Measurements from ENCODE around the gene FOXK2.
"Not testable (repeated sequence)": the region's sequence is repeated elsewhere in the genome, so short reads cannot be mapped to it uniquely, and the experiment has no call there.

Gene FOXK2

DNA sequence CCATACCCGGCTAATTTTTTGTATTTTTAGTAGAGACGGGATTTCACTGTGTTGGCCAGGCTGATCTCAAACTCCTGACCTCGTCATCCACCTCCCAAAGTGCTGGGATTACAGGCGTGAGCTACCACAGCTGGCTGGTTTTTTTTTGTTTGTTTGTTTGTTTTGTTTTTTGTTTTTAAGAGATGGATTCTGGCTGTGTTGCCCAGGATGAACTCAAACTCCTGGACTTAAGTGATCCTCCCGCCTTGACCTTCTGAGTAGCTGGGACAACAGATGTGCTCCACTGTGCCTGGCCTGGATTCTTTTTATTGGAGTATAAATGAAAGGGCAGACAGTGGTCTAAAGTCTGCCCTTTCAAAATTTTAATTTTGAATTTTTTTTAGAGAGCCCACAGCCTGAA, 44.7 kb downstream of the FOXK2 start:
- DNase-seq (ENCODE audit: low spot score): no peak

DNA sequence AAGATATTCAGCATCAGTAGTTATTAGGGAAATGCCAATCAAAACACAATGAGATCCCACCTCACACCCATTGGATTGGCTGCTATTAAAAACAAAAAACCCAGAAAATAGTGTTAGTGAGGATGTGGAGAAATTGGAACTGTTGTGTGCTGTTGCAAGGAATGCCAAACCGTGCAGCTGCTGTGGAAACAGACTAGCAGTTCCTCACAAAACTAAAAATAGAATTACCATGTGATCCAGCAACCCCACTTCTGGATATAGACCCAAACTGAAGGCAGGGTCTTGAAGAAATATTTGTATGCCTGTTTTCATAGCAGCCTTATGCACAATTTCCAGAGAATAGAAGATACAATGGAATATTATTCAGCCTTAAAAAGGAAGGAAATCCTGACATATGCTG, 46.0 kb downstream of the FOXK2 start:
- peak; percentile 50 for DNase-seq (ENCODE audit: low spot score)

- DNase-seq (ENCODE audit: low spot score): no peak
Observed at GRCh38 chr17:82566129-82566960, 46.8 kb downstream of the FOXK2 start.

DNA sequence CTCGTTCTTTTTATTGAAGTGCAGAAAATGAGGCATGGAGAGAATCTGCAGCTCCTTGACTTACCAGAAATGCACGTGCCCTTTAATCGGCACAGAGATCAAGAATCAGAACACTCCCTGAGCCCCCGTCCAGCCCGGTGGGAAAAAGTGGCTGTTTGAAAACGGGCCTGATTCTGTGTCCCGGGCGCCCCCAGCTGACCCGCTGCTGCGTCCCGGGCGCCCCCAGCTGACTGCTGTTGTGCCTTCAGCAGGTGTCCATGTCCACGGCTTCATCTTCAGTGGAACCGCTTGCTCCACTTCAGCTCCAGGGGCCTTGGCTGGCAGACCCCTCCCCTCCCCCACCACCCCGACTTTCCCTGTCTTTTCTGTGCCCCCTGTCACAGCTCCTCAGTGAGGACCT, 47.8 kb downstream of the FOXK2 start:
- DNase-seq (ENCODE audit: low spot score): no peak

- no peak for DNase-seq (ENCODE audit: low spot score)
Observed at GRCh38 chr17:82568997-82569393, 49.5 kb downstream of the FOXK2 start.

GRCh38 chr17:82569621-82570020, 50.1 kb downstream of the FOXK2 start:
- no peak for DNase-seq (ENCODE audit: low spot score)

GRCh38 chr17:82570277-82570676, 50.7 kb downstream of the FOXK2 start:
- DNase-seq (ENCODE audit: low spot score): no peak

DNA sequence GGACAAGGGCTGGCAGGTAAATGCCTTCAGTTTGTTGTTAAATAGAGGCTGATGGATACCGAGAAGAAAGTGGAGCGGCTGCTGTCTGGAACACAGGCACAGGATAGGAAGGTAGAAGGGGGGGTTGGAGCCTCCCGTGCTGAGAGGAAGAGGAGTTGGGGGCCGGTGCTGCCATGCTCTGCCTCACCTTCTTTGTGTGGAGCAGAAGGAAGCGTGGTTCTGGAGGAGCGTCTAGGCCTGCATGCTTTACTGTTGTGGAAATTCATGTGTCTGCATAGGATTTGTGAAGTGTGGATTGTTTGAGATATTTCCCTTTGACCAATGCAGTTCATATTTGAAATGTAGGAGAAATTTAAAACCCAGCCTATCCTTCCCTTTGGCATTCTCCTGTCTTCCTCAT, 52.3 kb downstream of the FOXK2 start:
- DNase-seq (ENCODE audit: low spot score): no peak

- DNase-seq (ENCODE audit: low spot score): no peak
Observed at GRCh38 chr17:82574041-82574440, 54.5 kb downstream of the FOXK2 start.

GRCh38 chr17:82575581-82576221, 56.2 kb downstream of the FOXK2 start:
- not testable (repeated sequence) for DNase-seq (ENCODE audit: low spot score)

DNA sequence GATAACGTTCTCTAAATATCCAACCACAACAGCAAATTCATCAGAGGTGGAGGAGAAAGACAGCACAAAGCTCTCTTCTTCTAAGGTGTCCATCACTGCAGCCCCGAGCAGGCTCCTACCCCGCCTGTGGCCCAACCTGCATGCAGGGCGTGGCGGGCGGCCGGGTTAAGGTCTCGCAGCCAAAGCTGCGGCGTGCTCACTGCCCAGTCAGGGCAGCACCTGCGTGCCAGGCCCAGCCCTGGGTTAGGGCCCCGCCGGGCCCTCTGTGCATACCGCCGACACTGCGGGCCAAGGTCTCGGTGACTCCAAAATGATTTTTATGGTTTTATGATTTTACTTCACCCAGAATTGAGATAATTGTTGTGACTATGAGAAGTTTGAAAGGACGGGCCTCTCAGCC, 57.8 kb downstream of the FOXK2 start:
- DNase-seq (ENCODE audit: low spot score): no peak

DNA sequence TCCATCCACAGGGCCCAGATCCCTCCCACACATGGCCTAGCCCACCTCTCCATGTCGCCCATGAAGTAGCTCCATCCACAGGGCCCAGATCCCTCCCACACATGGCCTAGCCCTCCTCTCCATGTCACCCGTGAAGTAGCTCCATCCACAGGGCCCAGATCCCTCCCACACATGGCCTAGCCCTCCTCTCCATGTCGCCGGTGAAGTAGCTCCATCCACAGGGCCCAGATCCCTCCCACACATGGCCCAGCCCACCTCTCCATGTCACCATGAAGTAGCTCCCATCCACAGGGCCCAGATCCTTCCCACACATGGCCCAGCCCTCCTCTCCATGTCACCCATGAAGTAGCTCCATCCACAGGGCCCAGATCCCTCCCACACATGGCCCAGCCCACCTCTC, 60.4 kb downstream of the FOXK2 start:
- DNase-seq (ENCODE audit: low spot score): not testable (repeated sequence)

DNA sequence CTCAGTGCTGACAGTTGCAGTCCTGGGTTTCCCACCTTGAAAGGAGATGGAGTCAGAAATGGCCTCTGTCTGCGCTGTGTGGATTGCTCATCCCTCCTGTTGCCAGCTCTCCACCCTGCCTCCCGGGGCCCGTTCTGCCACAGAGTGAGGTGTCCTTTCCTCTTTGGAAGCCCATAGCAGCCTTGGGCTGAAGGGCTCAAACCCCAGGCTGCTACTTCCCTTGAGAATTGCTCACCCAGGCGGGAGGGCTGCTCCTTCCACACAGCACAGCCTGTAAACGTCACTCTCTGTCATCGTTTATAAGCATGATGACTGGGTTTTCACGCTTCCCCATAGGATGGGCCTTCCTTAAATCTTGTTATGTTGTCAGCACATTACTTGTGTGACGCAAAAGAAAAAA, 62.7 kb downstream of the FOXK2 start:
- DNase-seq (ENCODE audit: low spot score): no peak

DNA sequence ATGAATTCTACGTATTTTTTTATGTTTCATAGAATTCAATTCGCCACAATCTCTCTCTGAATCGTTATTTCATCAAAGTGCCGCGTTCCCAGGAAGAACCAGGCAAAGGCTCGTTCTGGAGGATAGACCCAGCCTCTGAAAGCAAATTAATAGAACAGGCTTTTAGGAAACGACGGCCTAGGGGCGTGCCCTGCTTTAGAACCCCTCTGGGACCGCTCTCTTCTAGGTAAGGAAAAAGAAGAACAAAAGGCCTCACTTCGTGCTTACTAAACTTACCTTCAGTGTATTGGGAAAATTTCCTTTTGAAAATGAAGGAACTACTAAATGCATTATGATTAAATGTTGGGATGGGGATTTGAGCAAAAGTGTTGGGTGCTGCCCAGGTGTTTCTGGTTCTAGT, 63.2 kb downstream of the FOXK2 start:
- DNase-seq (ENCODE audit: low spot score): no peak

DNA sequence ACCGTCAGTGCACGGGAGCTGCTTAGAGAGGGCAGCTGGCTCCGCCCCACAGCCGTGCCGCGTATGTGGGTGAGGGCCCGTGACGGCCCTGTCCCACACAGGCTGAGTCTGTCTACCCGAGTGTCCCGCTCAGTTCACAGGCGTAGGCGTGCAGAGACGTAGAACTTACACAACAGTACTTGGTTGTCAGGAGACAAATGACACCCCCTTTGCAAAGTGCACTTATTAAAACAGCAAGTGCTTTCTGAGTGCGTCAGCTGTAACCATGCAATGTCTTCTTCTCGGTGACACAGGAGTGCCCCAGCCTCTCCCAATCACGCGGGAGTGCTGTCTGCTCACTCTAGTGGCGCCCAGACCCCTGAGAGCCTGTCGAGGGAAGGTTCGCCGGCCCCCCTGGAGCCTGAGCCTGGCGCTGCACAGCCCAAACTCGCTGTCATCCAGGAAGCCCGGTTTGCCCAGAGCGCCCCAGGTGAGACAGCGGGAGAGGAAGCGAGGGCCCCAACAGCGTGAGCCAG, 64.2 kb downstream of the FOXK2 start:
- DNase-seq (ENCODE audit: low spot score): no peak

DNA sequence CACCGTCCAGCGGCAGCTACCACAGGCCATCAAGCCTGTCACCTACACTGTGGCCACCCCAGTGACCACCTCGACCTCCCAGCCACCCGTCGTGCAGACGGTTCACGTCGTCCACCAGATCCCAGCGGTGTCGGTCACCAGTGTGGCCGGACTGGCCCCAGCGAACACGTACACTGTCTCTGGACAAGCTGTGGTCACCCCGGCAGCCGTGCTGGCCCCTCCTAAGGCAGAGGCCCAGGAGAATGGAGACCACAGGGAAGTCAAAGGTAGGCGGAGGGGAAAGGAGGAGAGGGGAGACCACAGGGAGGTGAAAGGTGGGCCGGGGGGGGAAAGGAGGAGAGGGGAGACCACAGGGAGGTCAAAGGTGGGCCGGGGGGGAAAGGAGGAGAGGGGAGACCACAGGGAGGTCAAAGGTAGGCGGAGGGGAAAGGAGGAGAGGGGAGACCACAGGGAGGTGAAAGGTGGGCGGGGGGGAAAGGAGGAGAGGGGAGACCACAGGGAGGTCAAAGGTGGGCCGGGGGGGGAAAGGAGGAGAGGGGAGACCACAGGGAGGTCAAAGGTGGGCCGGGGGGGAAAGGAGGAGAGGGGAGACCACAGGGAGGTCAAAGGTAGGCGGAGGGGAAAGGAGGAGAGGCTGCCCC, 66.5 kb downstream of the FOXK2 start:
- DNase-seq (ENCODE audit: low spot score): not testable (repeated sequence)

GRCh38 chr17:82586576-82587233, 67.2 kb downstream of the FOXK2 start:
- DNase-seq (ENCODE audit: low spot score): no peak

DNA sequence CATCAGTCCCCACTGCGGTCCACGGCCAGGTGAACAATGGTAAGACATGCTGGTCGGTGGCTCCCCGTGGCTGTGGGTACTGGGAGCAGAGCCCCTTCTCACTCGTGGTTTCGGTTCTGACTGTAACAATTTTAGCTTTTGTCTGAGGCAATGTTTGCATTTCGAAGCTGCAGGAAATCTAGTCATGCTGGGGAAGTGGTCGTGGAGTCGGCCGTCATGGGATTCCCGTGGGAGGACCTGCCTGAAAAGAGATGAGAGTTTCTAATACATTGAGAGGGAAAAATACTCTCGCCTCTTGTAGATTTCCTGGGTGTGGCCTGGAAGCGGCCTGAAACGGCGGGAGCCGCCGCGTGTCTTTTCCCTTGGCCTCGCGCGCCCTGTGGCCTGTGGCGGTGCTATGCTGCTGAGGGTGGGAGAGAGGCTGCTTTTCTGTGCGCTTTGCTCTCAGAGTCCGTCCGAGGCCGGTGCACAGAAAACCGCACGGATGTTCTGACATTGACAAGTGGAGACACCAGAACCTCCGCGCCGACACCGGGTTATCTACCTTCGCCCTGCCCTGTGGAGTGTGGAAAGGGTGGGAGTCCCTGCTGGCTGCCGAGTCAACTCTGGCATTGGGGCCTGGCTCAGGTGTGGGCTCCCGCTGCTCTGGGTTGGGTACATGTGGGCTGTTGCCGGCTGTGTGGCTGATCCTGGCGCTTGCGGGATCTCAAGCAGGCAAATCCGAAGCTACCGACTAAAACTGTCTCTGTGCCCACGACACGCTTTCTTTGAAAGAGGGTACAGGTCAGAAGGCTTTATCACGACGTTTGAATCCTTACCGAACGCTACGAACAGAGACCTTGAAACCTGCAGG, 67.9 kb downstream of the FOXK2 start:
- no peak for DNase-seq (ENCODE audit: low spot score)

GRCh38 chr17:82588266-82589175, 69.0 kb downstream of the FOXK2 start:
- no peak for DNase-seq (ENCODE audit: low spot score)

- DNase-seq (ENCODE audit: low spot score): no peak
Observed at GRCh38 chr17:82589851-82590180, 70.3 kb downstream of the FOXK2 start.

- no peak for DNase-seq (ENCODE audit: low spot score)
Observed at GRCh38 chr17:82590216-82590615, 70.7 kb downstream of the FOXK2 start.
